Neuronal stem cell (in vitro differentiated cells): ENCODE measurements around the gene AGBL4.

ENCODE experiments used
- DNase-seq: peaks from one replicate; pipeline ENCODE4 v3.0.0-alpha.2; 2013; ENCODE audit warnings: low spot score
- H2AFZ ChIP-seq: one replicate; pipeline ENCODE4 v1.6.1; 2013; ENCODE audit warnings: mild to moderate bottlenecking, low read length, inconsistent platforms
- H2AK5ac ChIP-seq: 2 replicates; pipeline ENCODE4 v1.6.1; 2013; ENCODE audit warnings: low read depth, mild to moderate bottlenecking, inconsistent platforms, low read length, moderate library complexity, mixed read lengths
- H2BK120ac ChIP-seq: 2 replicates; pipeline ENCODE4 v1.6.1; 2013; ENCODE audit warnings: low read depth, mild to moderate bottlenecking, inconsistent platforms, low read length, moderate library complexity, mixed read lengths
- H2BK12ac ChIP-seq: one replicate; pipeline ENCODE4 v1.6.1; 2013; ENCODE audit warnings: low read length, inconsistent platforms
- H2BK15ac ChIP-seq: 2 replicates; pipeline ENCODE4 v1.6.1; 2013; ENCODE audit warnings: mild to moderate bottlenecking, low read length, inconsistent platforms, mixed read lengths
- H2BK5ac ChIP-seq: one replicate; pipeline ENCODE4 v1.6.1; 2013; ENCODE audit warnings: inconsistent platforms, mild to moderate bottlenecking, low read length, moderate library complexity
- H3K14ac ChIP-seq: one replicate; pipeline ENCODE4 v1.6.1; 2013; ENCODE audit warnings: low read length, inconsistent platforms
- H3K18ac ChIP-seq: 2 replicates; pipeline ENCODE4 v1.6.1; 2013; ENCODE audit warnings: low read length, inconsistent platforms
- H3K23ac ChIP-seq: 2 replicates; pipeline ENCODE4 v1.6.1; 2013; ENCODE audit warnings: low read depth, mild to moderate bottlenecking, mixed read lengths, low read length, inconsistent platforms; ENCODE audit not compliant: poor library complexity
- H3K27ac ChIP-seq: replicated peaks from 3 replicates; pipeline ENCODE4 v1.5.1; 2013; ENCODE audit warnings: low read length, inconsistent platforms
- H3K27me3 ChIP-seq, 3 experiments: 2 replicates each; pipeline ENCODE4 v1.6.1; 2013; ENCODE audit warnings: low read length in 3 of 3, mild to moderate bottlenecking in 2 of 3, inconsistent platforms in 1 of 3, low read depth in 1 of 3, mixed read lengths in 1 of 3, moderate library complexity in 1 of 3; ENCODE audit not compliant: control insufficient read depth in 3 of 3, insufficient read depth in 3 of 3
- H3K36me3 ChIP-seq, 2 donors: replicated peaks in 1 of 2; 2 replicates each; pipeline ENCODE4 v1.6.1; 2013; ENCODE audit warnings: low read length in 2 of 2; ENCODE audit not compliant: control insufficient read depth in 2 of 2, insufficient read depth in 2 of 2
- H3K4ac ChIP-seq: 2 replicates; pipeline ENCODE4 v1.6.1; 2013; ENCODE audit warnings: inconsistent platforms, mild to moderate bottlenecking, low read length, moderate library complexity
- H3K4me1 ChIP-seq, 2 donors: 1 replicate in 1 of 2; 2 replicates in 1 of 2; pipeline ENCODE4 v1.6.1; 2013; ENCODE audit warnings: low read length in 2 of 2, low read depth in 1 of 2; ENCODE audit not compliant: control insufficient read depth in 2 of 2, insufficient read depth in 1 of 2
- H3K4me2 ChIP-seq: one replicate; pipeline ENCODE4 v1.6.1; 2013; ENCODE audit warnings: mild to moderate bottlenecking, low read length, inconsistent platforms; ENCODE audit not compliant: insufficient read depth, poor library complexity, severe bottlenecking
- H3K4me3 ChIP-seq, 2 donors: 2 replicates each; pipeline ENCODE4 v1.5.1; 2013; ENCODE audit warnings: low read length in 2 of 2, mild to moderate bottlenecking in 2 of 2, inconsistent platforms in 1 of 2, moderate library complexity in 1 of 2
- H3K79me1 ChIP-seq: one replicate; pipeline ENCODE4 v1.6.1; 2013; ENCODE audit warnings: low read depth, mild to moderate bottlenecking, inconsistent platforms, low read length, moderate library complexity
- H3K9ac ChIP-seq: one replicate; pipeline ENCODE4 v1.6.1; 2013; ENCODE audit warnings: mild to moderate bottlenecking, low read depth, low read length, inconsistent platforms; ENCODE audit not compliant: poor library complexity
- H3K9me3 ChIP-seq, 2 donors: replicated peaks in 1 of 2; 2 replicates each; pipeline versions ENCODE3 to v1.6.1; 2013; ENCODE audit warnings: low read length in 2 of 2, mild to moderate bottlenecking in 2 of 2, inconsistent platforms in 1 of 2, low read depth in 1 of 2, mixed read lengths in 1 of 2, moderate library complexity in 1 of 2; ENCODE audit not compliant: control insufficient read depth in 2 of 2, insufficient read depth in 1 of 2
- H4K8ac ChIP-seq: one replicate; pipeline ENCODE4 v1.6.1; 2013; ENCODE audit warnings: low read depth, mild to moderate bottlenecking, inconsistent platforms, low read length, moderate library complexity
- H4K91ac ChIP-seq: one replicate; pipeline ENCODE4 v1.6.1; 2013; ENCODE audit warnings: low read length, low read depth, mild to moderate bottlenecking, inconsistent platforms; ENCODE audit not compliant: poor library complexity
- WGBS, 2 donors: extraction: QIAGEN DNeasy Blood & Tissue Kit; methylation state at CpG; one replicate each; pipeline ENCODE4 v1.1.7; 2013; ENCODE audit warnings: missing lambda C conversion rate in 2 of 2, mixed read lengths in 1 of 2; ENCODE audit not compliant: insufficient read length in 2 of 2, insufficient replicate concordance in 1 of 2; ENCODE audit errors: extremely low coverage in 2 of 2; 5-methylcytosine and 5-hydroxymethylcytosine counted together

Gene AGBL4

GRCh38 chr1:49686107-49686506 is 337.6 kb downstream of the AGBL4 start:
- H2AFZ ChIP-seq, result no peak overlapping the region
- no peak overlapping the region for H2AK5ac ChIP-seq
- DNase-seq, result no peak
- no peak overlapping the region for H3K4me2 ChIP-seq
- no peak overlapping the region for H3K4ac ChIP-seq
- no peak overlapping the region for H4K91ac ChIP-seq
- no CpG with 5 or more reads among the region's 3 CpGs for WGBS, 2 donors
- no peak overlapping the region for H3K9ac ChIP-seq
- no peak overlapping the region for H4K8ac ChIP-seq
- H2BK15ac ChIP-seq, result no peak overlapping the region
- H3K27me3 ChIP-seq, result no peaks in the 10 kb centered on the region
- no peak overlapping the region for H2BK12ac ChIP-seq
- no peak overlapping the region for H2BK5ac ChIP-seq
- no peak overlapping the region for H2BK120ac ChIP-seq
- H3K23ac ChIP-seq, result no peak overlapping the region
- H3K27ac ChIP-seq, result no peak overlapping the region
- no peak overlapping the region for H3K4me3 ChIP-seq
- no peaks in the 10 kb centered on the region for H3K36me3 ChIP-seq
- no peaks in the 10 kb centered on the region for H3K4me1 ChIP-seq
- H3K14ac ChIP-seq, result no peak overlapping the region
- no peak overlapping the region for H3K18ac ChIP-seq
- H3K79me1 ChIP-seq, result no peaks in the 10 kb centered on the region
- H3K9me3 ChIP-seq, result peaks cover 0 to 2% of the 10 kb centered on the region in 2 donors

GRCh38 chr1:49677706-49678105 is 346.0 kb downstream of the AGBL4 start:
- Histone ChIP-seq H2BK15ac (no peak overlapping the region), H3K9me3 (peaks cover 0 to 2% of the 10 kb centered on the region in 2 donors), H3K9ac (no peak overlapping the region), H2BK12ac (no peak overlapping the region), H4K8ac (no peak overlapping the region), H2BK5ac (no peak overlapping the region), H3K4me3 (no peak overlapping the region), H3K27me3 (no peaks in the 10 kb centered on the region), H3K4me2 (no peak overlapping the region), H3K18ac (no peak overlapping the region), H3K14ac (no peak overlapping the region), H3K23ac (no peak overlapping the region), H3K36me3 (no peaks in the 10 kb centered on the region), H2AK5ac (no peak overlapping the region), H4K91ac (no peak overlapping the region), H2BK120ac (no peak overlapping the region), H3K4ac (no peak overlapping the region), H3K79me1 (no peaks in the 10 kb centered on the region), H2AFZ (no peak overlapping the region), H3K27ac (no peak overlapping the region), H3K4me1 (no peaks in the 10 kb centered on the region)
- WGBS, 2 donors, result no CpG with 5 or more reads among the region's 2 CpGs
- no peak for DNase-seq

- Histone ChIP-seq H2AK5ac (no peak overlapping the region), H3K4me3 (no peak overlapping the region), H2BK12ac (no peak overlapping the region), H3K36me3 (no peaks in the 10 kb centered on the region), H3K9ac (no peak overlapping the region), H2BK120ac (no peak overlapping the region), H3K18ac (no peak overlapping the region), H4K91ac (no peak overlapping the region), H3K4ac (no peak overlapping the region), H3K79me1 (no peaks in the 10 kb centered on the region), H4K8ac (no peak overlapping the region), H3K27me3 (no peaks in the 10 kb centered on the region), H3K27ac (no peak overlapping the region), H3K23ac (no peak overlapping the region), H2BK15ac (no peak overlapping the region), H3K4me2 (no peak overlapping the region), H2AFZ (no peak overlapping the region), H2BK5ac (no peak overlapping the region), H3K14ac (no peak overlapping the region), H3K4me1 (no peaks in the 10 kb centered on the region), H3K9me3 (peaks cover 0 to 4% of the 10 kb centered on the region in 2 donors)
- no peak for DNase-seq
- WGBS, 2 donors, result no CpG with 5 or more reads among the region's 3 CpGs
Measured at GRCh38 chr1:49651136-49651535, 372.6 kb downstream of the AGBL4 start.

- Histone ChIP-seq H3K18ac (no peak overlapping the region), H3K14ac (no peak overlapping the region), H2BK15ac (no peak overlapping the region), H3K4me2 (no peak overlapping the region), H3K4ac (no peak overlapping the region), H4K8ac (no peak overlapping the region), H3K27ac (no peak overlapping the region), H3K4me3 (no peak overlapping the region), H2BK120ac (no peak overlapping the region), H2AK5ac (no peak overlapping the region), H3K27me3 (no peaks in the 10 kb centered on the region), H2BK12ac (no peak overlapping the region), H2AFZ (no peak overlapping the region), H3K4me1 (no peaks in the 10 kb centered on the region), H2BK5ac (no peak overlapping the region), H3K36me3 (no peaks in the 10 kb centered on the region), H3K9ac (no peak overlapping the region), H3K79me1 (no peaks in the 10 kb centered on the region), H3K9me3 (peaks cover 0 to 3% of the 10 kb centered on the region in 2 donors), H4K91ac (no peak overlapping the region), H3K23ac (no peak overlapping the region)
- no CpG with 5 or more reads among the region's 2 CpGs for WGBS, 2 donors
- DNase-seq, result no peak
Measured at GRCh38 chr1:49630156-49630555, 393.6 kb downstream of the AGBL4 start.
